ENCODE measurements around the gene HSD17B11. TPM values are rescaled to one million over a fixed set of nuclear protein-coding genes. Genes with fewer than 3 reads are reported as not detected.

HSD17B11 gene
- total and polyA plus RNA-seq, 2 of the 8 experiments (the other 6 are each of a cell fraction or from before 2014, with no cell fraction given): 6.0 to 9.0 TPM

Small RNAs within 50 kb of the gene (microRNA-seq; reads per million reads assigned to microRNA genes)
- 0 reads per million in 2 experiments for gene MIR5705 (ENCODE audit: borderline microRNAs expressed in 2 of 2, borderline number of aligned reads in 2 of 2, borderline replicate concordance in 1 of 2)

Small RNAs within 50 kb of the gene (small RNA-seq; reads per million reads assigned to genes)
- not detected for gene MIR5705 (ENCODE audit: insufficient read depth)
- gene RN7SL681P (ENCODE audit: insufficient read depth): not detected

Other genes with a start within 250 kb of the HSD17B11 start
- gene KLHL8, start 170.6 kb downstream of the HSD17B11 start, total RNA-seq (2021; fragmentation: NEBNext Ultra II Directional; extraction: Animal tissue kit (Norgen Biotek cat#: 25700)): 6.9 and 8.1 TPM in 2 replicates
- 0.58 and 0.94 TPM in 2 replicates for gene KLHL8, start 170.6 kb downstream of the HSD17B11 start, polyA plus RNA-seq (2011; rRNA removed)
- gene HSD17B13, start 68.3 kb downstream of the HSD17B11 start, total RNA-seq (2021; fragmentation: NEBNext Ultra II Directional; extraction: Animal tissue kit (Norgen Biotek cat#: 25700)): 0.13 TPM in 1 of 2 replicates, not detected in the other
- 0.05 and 0.09 TPM in 2 replicates for gene HSD17B13, start 68.3 kb downstream of the HSD17B11 start, polyA plus RNA-seq (2011; rRNA removed)
- gene NUDT9, start 31.4 kb upstream of the HSD17B11 start, total RNA-seq (2021; fragmentation: NEBNext Ultra II Directional; extraction: Animal tissue kit (Norgen Biotek cat#: 25700)): 27.6 and 29.3 TPM in 2 replicates
- 9.6 and 13.2 TPM in 2 replicates for gene NUDT9, start 31.4 kb upstream of the HSD17B11 start, polyA plus RNA-seq (2011; rRNA removed)
- gene SPARCL1, start 138.2 kb upstream of the HSD17B11 start, total RNA-seq (2021; fragmentation: NEBNext Ultra II Directional; extraction: Animal tissue kit (Norgen Biotek cat#: 25700)): 0.48 and 0.78 TPM in 2 replicates
- gene SPARCL1, start 138.2 kb upstream of the HSD17B11 start, polyA plus RNA-seq (2011; rRNA removed): 0.36 and 0.51 TPM in 2 replicates
- not detected in 2 replicates for gene DSPP, start 217.3 kb upstream of the HSD17B11 start, total RNA-seq (2021; fragmentation: NEBNext Ultra II Directional; extraction: Animal tissue kit (Norgen Biotek cat#: 25700))
- not detected in 2 replicates for gene DSPP, start 217.3 kb upstream of the HSD17B11 start, polyA plus RNA-seq (2011; rRNA removed)

Data from H1 (cell line).